ENCODE results near the gene KL. TPM values are rescaled to one million over a fixed set of nuclear protein-coding genes. Genes with fewer than 3 reads are reported as not detected.
A peak's percentile ranks its signal among the peaks of the same experiment; 100 is the strongest.

The KL gene
- total and polyA plus RNA-seq, 8 donors: 0.38 to 4.0 (median 1.4) TPM

- Histone ChIP-seq H3K4me3 (no peak overlapping the region), H3K9me3 (no peaks in the 10 kb centered on the region), H3K27ac (peak overlapping the region in 4 of 5 donors; percentile 44 to 75 (median 71)), H3K27me3 (no peaks in the 10 kb centered on the region), H3K4me1 (peaks cover 29 to 88% (median 72%) of the 10 kb centered on the region in 4 donors), H3K36me3 (peaks cover 19 to 80% (median 57%) of the 10 kb centered on the region in 4 donors)
- intact Hi-C loops (cut with DNase I; ENCODE audit: low total_unique reads): no loop called here
- WGBS, 5 donors: 74 to 87% (median 77%) methylated on average over 5 of the region's 5 CpGs
- no peak for DNase-seq
- TF ChIP-seq POLR2AphosphoS5 (IDR thresholded peaks at IDR 0.05) (no peak), EP300 (IDR thresholded peaks at IDR 0.05) (no peak), POLR2A (IDR thresholded peaks at IDR 0.05) (no peak), CTCF (IDR thresholded peaks at IDR 0.05) (no peak)
Measured at GRCh38 chr13:33110386-33110712, 94.1 kb downstream of the KL start.

- Histone ChIP-seq H3K36me3 (peaks cover 14 to 80% (median 57%) of the 10 kb centered on the region in 4 donors), H3K27me3 (no peaks in the 10 kb centered on the region), H3K4me1 (peaks cover 34 to 93% (median 75%) of the 10 kb centered on the region in 4 donors), H3K9me3 (no peaks in the 10 kb centered on the region), H3K4me3 (no peak overlapping the region), H3K27ac (peak overlapping the region; percentile 44 to 75 (median 68))
- intact Hi-C loops (cut with DNase I; ENCODE audit: low total_unique reads): no loop called here
- no peak for DNase-seq
- TF ChIP-seq POLR2A (IDR thresholded peaks at IDR 0.05) (no peak), EP300 (IDR thresholded peaks at IDR 0.05) (no peak), CTCF (IDR thresholded peaks at IDR 0.05) (no peak), POLR2AphosphoS5 (IDR thresholded peaks at IDR 0.05) (no peak)
- WGBS, 5 donors: 26 to 58% (median 47%) methylated on average over 14 of the region's 14 CpGs
Measured at GRCh38 chr13:33110713-33111413, 94.6 kb downstream of the KL start.

- TF ChIP-seq EP300 (IDR thresholded peaks at IDR 0.05) (no peak), POLR2AphosphoS5 (IDR thresholded peaks at IDR 0.05) (no peak), POLR2A (IDR thresholded peaks at IDR 0.05) (no peak), CTCF (IDR thresholded peaks at IDR 0.05) (no peak)
- H3K4me1 ChIP-seq: peaks cover 40 to 100% (median 80%) of the 10 kb centered on the region in 4 donors
- H3K36me3 ChIP-seq: peaks cover 8 to 78% (median 54%) of the 10 kb centered on the region in 4 donors
- DNase-seq: peak in 1 of 2 donors; percentile 43
- WGBS, 5 donors: 59 to 68% (median 65%) methylated on average over 9 of the region's 9 CpGs
- intact Hi-C loops (cut with DNase I; ENCODE audit: low total_unique reads): no loop called here
- H3K4me3 ChIP-seq: no peak overlapping the region
- no peaks in the 10 kb centered on the region for H3K9me3 ChIP-seq
- H3K27ac ChIP-seq: peak overlapping the region in 4 of 5 donors; percentile 44 to 75 (median 71)
- no peaks in the 10 kb centered on the region for H3K27me3 ChIP-seq
Measured at GRCh38 chr13:33111414-33112110, 95.3 kb downstream of the KL start.

GRCh38 chr13:33112766-33113165 is 96.5 kb downstream of the KL start:
- no peaks in the 10 kb centered on the region for H3K27me3 ChIP-seq
- H3K27ac ChIP-seq: peak overlapping the region; percentile 4 to 75 (median 68)
- H3K4me3 ChIP-seq: no peak overlapping the region
- H3K4me1 ChIP-seq: peaks cover 48 to 96% (median 79%) of the 10 kb centered on the region in 4 donors
- peaks cover 6 to 77% (median 48%) of the 10 kb centered on the region in 4 donors for H3K36me3 ChIP-seq
- WGBS, 5 donors: 69 to 89% (median 82%) methylated on average over 12 of the region's 12 CpGs
- TF ChIP-seq POLR2A (IDR thresholded peaks at IDR 0.05) (no peak), POLR2AphosphoS5 (IDR thresholded peaks at IDR 0.05) (peak in 1 of 3 donors; percentile 4)
- H3K9me3 ChIP-seq: no peaks in the 10 kb centered on the region
- DNase-seq: no peak
- intact Hi-C loops (cut with DNase I; ENCODE audit: low total_unique reads): no loop called here
